Measurements from ENCODE around the gene SUN2. TPM values are rescaled to one million over a fixed set of nuclear protein-coding genes. Genes with fewer than 3 reads are reported as not detected.

The SUN2 gene
- total RNA-seq, 1 donor from 2014 or later: 209 TPM

DNA sequence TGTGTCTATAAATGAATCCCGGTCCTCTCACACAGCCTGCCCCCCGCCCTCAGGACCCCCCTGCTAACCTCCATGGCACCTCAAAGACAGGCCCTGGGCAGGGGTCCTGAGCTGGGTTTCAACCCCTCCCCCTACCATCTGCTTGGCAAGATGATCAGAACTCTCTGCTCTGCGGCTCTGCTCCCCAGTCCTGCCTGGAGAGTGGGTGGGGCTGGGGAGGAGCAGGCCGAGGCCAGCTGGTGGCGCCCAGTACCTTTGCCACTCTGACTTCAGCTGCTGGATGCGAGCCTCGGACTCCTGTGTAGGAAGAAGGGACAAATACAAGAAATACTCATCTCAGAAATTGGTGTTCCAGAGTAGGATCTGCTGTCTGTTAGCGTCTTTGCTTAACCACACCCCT lies 15.0 kb downstream of the SUN2 start:
- Histone ChIP-seq H3K27ac (no peak overlapping the region), H3K36me3 (peaks cover 100% of the 10 kb centered on the region)

DNA sequence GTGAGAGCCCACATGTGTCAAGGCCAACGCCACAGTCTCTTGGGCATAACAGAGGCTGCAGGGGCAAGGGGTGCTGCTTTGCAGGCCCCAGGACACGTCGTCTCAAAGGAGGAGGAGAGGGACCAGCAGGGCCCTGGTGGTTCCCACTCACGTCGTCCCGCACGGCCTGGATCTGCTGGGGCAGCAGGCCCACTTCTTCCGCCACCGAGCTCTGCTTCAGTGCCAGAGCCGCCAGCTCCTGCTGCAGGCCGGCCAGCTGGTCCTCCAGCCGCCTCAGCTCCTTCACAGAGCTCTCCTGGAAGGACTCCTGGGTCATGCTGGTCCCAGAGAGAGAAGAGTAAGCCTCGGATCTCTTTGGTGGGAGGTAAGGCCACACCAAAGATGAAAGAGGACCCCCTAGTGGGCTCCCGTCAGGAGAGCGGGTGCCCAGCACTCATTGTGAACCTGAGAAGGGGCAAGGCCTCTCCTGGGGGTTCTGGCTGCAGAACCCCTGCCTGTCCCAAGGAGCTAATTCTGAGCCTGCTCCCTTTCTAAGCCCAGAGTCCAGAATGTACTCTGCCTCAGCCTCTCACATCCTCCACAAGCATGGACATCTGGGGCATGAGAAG lies 15.6 kb downstream of the SUN2 start:
- Histone ChIP-seq H3K4me1 (peaks cover 9% of the 10 kb centered on the region), H3K27me3 (ENCODE audit: low read depth) (no peaks in the 10 kb centered on the region), H3K9me3 (no peaks in the 10 kb centered on the region), H3K4me3 (no peak overlapping the region), H3K36me3 (peaks cover 100% of the 10 kb centered on the region), H3K27ac (no peak overlapping the region)
- intact Hi-C loops (cut with DNase I): no loop called here
- TF ChIP-seq, protein P1, sequence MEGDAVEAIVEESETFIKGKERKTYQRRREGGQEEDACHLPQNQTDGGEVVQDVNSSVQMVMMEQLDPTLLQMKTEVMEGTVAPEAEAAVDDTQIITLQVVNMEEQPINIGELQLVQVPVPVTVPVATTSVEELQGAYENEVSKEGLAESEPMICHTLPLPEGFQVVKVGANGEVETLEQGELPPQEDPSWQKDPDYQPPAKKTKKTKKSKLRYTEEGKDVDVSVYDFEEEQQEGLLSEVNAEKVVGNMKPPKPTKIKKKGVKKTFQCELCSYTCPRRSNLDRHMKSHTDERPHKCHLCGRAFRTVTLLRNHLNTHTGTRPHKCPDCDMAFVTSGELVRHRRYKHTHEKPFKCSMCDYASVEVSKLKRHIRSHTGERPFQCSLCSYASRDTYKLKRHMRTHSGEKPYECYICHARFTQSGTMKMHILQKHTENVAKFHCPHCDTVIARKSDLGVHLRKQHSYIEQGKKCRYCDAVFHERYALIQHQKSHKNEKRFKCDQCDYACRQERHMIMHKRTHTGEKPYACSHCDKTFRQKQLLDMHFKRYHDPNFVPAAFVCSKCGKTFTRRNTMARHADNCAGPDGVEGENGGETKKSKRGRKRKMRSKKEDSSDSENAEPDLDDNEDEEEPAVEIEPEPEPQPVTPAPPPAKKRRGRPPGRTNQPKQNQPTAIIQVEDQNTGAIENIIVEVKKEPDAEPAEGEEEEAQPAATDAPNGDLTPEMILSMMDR (IDR thresholded peaks at IDR 0.05): no peak
- DNase-seq: no peak
- ATAC-seq: no peak

More for the DNA sequence above, 15.0 kb downstream of the SUN2 start:
- Histone ChIP-seq H3K9me3 (no peaks in the 10 kb centered on the region), H3K4me1 (peaks cover 3% of the 10 kb centered on the region), H3K4me3 (no peak overlapping the region), H3K27me3 (ENCODE audit: low read depth) (no peaks in the 10 kb centered on the region)
- intact Hi-C loops (cut with DNase I): no loop called here
- TF ChIP-seq, protein P1 (IDR thresholded peaks at IDR 0.05): no peak
- ATAC-seq (no peak), DNase-seq (no peak)

DNA sequence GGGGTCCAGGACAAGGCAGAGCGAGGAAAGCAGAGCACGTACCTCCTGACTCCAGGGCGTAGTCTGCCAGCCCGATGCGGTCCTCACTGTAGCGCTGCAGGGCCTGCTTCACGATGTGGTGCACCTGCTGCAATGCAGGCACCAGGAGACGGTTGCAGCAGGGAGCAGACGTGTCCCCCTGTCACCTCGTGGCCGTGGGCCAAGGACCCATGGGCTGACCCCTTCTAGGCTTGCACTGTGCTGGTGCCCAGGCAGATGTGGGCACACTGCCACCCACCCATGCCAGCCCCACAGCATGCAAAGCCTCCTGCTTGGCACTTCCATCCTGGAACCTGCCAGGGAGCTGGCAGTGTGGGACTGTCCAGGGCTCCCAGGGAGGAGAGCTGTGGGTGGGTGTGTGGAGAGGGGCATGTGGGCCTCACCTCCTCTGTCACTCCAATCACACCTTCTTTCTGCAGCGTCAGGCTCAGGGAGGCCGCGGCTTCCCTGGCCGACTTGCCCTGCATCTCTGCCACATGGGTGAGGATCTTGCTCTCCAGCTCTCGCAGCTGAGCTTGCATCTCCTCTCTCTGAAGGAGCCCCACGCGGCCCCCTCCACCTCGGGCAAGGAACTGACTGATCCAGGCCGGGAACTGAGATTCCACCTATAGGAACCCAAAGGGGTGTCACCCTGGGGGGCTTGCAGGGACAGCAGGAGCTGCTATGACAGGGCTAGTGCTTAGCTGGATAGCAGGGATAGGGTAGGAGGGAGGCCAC lies 16.3 kb downstream of the SUN2 start:
- peaks cover 100% of the 10 kb centered on the region for H3K36me3 ChIP-seq
- peaks cover 14% of the 10 kb centered on the region for H3K4me1 ChIP-seq
- intact Hi-C loops (cut with DNase I): no loop called here
- TF ChIP-seq, protein P1 (IDR thresholded peaks at IDR 0.05): no peak
- no peak for DNase-seq
- no peak overlapping the region for H3K4me3 ChIP-seq
- no peak overlapping the region for H3K27ac ChIP-seq
- H3K9me3 ChIP-seq: no peaks in the 10 kb centered on the region
- no peaks in the 10 kb centered on the region for H3K27me3 ChIP-seq (ENCODE audit: low read depth)
- ATAC-seq: no peak

GRCh38 chr22:38738475-38739070 lies 17.2 kb downstream of the SUN2 start:
- ATAC-seq (no peak), DNase-seq (peak; percentile 29)
- H3K27me3 ChIP-seq (ENCODE audit: low read depth): no peaks in the 10 kb centered on the region
- peaks cover 23% of the 10 kb centered on the region for H3K4me1 ChIP-seq
- TF ChIP-seq, protein P1 (IDR thresholded peaks at IDR 0.05): no peak
- H3K9me3 ChIP-seq: no peaks in the 10 kb centered on the region
- peaks cover 100% of the 10 kb centered on the region for H3K36me3 ChIP-seq
- intact Hi-C loops (cut with DNase I): no loop called here
- no peak overlapping the region for H3K27ac ChIP-seq
- H3K4me3 ChIP-seq: no peak overlapping the region

DNA sequence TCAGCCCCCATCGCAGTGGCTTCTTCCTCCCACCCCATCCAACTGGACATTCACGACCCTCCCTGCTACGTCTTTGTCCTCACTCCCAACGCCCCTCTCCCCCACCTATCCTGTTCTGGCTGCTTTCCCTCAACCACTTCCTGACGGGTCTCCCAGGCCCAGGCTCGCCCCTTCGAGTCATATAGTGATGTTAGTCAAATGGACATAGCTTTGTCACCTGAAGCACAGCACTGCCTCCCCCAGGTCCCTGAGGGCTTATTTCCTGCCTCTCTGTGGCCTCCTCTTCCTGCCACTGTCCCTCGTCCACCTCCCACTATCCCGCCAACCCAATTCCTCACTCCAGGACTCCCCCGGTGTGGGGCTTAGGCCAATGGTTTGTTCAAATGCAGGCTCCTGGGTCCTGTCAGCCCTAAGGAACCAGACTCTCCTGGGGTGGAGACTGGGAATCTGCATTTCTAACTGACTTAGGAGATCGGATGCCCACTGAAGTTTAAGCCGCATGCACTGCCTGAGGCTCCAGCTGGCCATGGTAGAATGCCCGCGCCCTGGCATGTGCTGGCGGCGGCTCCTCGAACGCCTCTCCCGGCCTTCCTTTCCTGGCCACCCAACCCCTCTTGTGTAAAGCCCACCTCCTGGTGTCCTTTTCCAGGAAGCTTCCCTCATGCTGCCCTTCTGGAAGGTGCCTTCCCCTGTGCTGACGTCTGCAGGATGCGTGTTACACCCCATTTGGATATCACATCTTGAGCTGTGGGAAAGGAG lies 18.3 kb downstream of the SUN2 start:
- intact Hi-C loops (cut with DNase I): no loop called here
- ATAC-seq (no peak), DNase-seq (peak; percentile 32)
- H3K27me3 ChIP-seq (ENCODE audit: low read depth): no peaks in the 10 kb centered on the region
- peaks cover 100% of the 10 kb centered on the region for H3K36me3 ChIP-seq
- TF ChIP-seq, protein P1 (IDR thresholded peaks at IDR 0.05): no peak
- H3K27ac ChIP-seq: no peak overlapping the region
- H3K4me3 ChIP-seq: no peak overlapping the region
- no peaks in the 10 kb centered on the region for H3K9me3 ChIP-seq
- peaks cover 31% of the 10 kb centered on the region for H3K4me1 ChIP-seq

All from lower lobe of right lung (tissue), 2 donors.